T47D (cell line): ENCODE data around the gene WDR45B.
A peak's percentile ranks its signal among the peaks of the same experiment; 100 is the strongest.

ENCODE experiments used
- DNase-seq, 2 experiments: peaks; one replicate each; pipeline versions ENCODE4 v3.0.0 to v3.0.0-alpha.2; 2011 to 2012; ENCODE audit warnings: low read depth in 1 of 2, low spot score in 1 of 2
- JUND ChIP-seq: IDR thresholded peaks from 2 replicates; pipeline ENCODE4 v1.6.1; 2012; ENCODE audit warnings: low read depth
- in situ Hi-C: cut with HindIII; loops from 2 replicates; pipeline ENCODE4 v1.10.0; 2016; ENCODE audit warnings: low sequenced_read_pairs, low pct_unique_long_range_greater_than_20kb

The WDR45B gene

DNA sequence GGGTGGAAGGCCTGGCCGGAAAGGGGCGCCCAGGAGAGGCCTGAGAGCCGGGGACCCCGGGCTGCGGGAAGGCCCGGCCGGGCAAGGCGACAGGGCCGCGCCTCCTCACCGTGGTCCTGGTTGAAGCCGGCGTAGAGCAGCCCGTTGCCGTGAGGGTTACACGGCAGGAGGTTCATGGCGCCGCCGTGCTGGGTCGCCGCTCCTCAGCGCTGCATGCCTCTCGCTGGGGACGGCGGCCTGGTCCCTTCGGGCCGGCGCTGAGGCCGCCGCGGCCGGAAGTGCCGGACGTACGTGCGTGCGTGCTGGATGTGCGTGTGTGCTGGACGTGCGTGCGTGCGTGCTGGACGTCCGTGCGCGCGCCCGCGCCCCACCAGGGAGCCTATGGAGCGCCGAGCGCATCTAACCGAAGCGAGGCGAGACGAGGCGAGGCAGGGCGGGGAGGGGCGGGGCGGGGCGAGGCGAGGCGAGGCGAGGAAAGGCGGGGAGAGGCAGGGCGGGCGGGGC lies at the start of gene WDR45B:
Gene WDR45B (minus strand): TSS at position 280 of the 504 bp plus-strand sequence. CDS start 104 bp downstream, at position 176.
- peak; percentile 99 for DNase-seq
- in situ Hi-C loops: no loop called here
- TF ChIP-seq JUND: no peak

DNA sequence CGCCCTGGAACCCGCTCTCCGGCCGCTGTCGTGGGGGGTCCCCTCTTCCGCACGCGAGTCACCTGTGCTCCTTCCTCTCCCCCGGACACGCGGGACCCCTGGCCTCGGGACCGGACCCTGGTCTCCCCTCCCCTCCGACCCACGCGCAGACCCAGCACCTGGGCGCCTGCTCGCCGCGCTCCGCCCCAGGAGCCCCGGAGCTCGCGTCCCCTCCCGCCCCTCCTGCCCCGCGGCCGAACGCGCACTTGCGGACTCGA lies 49.5 kb upstream of the WDR45B start:
- DNase-seq: no peak
- in situ Hi-C loops: no loop called here
- TF ChIP-seq JUND: no peak

DNA sequence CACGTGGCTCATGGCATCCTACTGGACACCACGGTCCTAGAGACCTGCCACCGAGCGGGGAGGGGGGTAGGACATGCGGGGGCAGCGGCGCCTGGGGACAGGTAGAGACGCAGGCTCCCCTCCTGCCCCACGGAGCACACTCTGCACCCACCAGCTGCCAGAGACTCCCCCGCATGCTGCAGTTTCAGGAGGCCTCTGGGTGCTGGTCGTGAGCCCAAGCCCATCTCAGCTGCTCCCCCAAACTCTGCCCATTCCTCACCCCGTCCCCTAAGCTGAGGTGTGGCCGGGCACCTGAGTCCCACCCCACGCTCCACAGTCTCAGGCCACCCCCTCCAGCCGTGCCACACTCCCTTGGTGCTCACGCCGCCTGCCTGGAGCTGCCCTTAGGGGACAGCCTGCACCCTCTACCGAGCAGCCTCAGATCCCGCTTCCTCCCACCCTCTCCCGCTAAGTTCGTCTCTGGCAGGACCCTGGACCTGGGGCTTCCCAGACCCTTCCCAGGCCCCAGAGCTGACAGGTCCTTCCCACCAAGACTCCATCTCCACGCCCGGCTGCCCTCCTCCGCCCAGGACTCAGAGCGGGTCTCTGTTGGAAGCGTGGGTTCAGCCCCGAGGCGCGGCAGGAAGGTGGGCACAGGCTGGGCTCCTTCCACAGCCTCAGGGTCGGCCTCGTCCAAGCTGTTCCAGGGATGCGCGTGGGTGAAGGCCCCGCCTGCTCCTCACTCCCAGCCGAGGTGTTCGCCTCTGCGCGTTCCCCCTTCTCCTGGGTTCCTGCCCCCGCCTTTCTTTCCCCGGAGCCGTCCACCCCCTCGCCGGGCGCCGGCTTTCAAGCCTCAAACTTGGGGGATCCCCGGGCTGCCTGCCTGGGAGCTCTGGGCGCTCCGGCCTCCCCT lies 48.9 kb upstream of the WDR45B start:
- in situ Hi-C loops: no loop called here
- DNase-seq: no peak
- TF ChIP-seq JUND: no peak

DNA sequence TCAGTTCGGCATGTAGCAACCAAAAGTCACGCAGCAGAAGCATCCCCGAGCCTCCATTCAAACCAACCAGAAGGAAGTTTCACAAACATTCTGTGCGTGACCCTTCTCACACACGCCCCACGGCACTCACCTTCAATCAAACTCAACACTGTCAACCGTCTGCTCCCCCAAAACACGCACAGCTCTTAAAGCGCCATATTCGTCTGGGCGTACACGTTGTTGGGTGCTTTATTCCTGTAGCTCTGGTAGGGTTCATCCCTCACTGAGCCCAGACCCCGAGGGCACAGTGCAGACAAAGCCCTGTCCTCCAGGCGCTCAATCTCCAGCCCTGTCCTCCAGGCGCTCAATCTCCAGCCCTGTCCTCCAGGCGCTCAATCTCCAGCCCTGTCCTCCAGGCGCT lies 48.0 kb upstream of the WDR45B start:
- no peak for TF ChIP-seq JUND
- in situ Hi-C loops: no loop called here
- no peak for DNase-seq

DNA sequence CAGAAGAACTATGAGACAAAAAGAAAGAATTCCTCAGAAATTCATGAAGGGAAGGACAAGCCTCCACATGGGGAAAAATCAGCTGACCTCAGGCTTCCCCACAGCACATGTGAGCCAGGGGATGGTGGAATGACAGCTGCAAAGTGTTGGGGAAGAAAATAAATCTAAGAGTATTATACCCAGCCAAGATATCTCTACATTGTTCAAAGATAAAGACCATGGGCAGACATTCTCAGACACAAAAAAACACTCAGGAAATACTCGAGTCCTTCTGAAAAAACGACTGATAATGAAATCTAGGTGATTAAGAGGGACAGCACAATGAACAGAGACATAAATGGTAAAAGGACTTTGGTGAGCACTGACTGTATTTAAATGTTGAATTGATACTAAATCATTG lies 46.4 kb upstream of the WDR45B start:
- DNase-seq: no peak

DNA sequence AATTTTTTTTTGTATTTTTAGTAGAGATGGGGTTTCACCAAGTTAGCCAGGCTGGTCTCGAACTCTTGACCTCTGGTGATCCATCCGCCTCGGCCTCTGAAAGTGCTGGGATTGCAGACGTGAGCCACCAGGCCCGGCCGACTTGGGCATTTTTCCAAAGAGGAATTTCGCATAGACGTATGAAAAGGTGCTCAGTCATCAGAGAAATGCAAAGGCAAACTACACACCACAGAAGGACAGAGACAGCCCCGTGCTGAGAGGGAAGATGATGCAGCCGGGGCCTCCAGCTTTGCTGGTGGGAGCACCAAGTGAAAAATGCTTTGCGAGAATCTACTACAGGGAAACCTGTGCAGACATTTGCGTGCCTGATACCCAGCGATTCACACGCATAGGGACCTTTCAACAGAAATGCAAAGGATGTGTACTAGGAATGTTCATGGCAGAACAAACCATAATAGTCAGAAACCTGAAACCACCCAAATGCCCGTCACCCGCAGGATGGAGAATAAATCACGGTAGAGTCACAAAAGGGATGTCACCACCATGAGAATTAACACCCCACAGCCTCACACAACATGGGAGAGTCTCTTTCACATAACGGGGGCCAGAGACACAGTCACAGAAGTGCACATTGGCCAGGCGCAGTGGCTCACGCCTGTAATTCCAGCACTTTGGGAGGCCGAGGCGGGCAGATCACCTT lies 45.1 kb upstream of the WDR45B start:
- no peak for DNase-seq
- TF ChIP-seq JUND: no peak
- in situ Hi-C loops: no loop called here

More for the DNA sequence above, 46.4 kb upstream of the WDR45B start:
- in situ Hi-C loops: no loop called here
- TF ChIP-seq JUND: no peak

DNA sequence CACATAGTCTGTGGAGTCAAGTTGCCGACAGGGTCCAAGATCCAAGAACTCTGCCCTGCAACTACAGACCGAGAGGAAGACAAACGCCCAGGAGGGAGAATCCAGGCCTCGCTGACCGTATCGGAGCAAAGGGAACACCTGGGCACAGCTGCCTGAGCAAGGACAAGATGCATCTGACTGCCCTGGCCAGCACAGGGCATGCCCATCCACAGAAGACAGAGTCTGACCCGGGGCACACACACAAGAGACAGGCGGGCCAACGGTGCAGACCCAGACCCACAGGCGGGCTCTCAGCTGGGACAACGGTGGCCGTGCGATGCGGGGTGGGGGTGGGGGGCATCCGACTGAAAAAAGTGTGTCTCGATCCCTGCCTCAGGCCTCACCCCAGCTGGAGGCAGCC lies 44.0 kb upstream of the WDR45B start:
- no peak for TF ChIP-seq JUND
- no peak for DNase-seq
- in situ Hi-C loops: no loop called here

DNA sequence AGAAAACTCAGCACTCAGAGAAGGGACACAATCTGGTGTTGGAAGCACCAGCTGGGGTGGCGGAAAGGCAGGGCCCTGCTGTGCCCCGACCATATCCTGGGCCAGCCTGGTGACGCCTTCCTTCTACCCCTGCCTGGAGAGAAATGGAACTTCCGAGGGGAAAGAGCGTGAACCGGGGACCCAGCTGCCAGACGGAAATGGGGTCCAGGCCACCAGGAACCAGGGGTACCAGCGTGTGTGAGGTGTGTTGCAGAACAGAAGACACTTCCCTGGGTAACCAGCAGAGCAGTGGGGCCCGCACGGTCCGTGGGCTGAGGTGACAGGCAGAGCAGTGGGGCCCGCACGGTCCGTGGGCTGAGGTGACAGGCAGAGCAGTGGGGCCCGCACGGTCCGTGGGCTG lies 43.5 kb upstream of the WDR45B start:
- in situ Hi-C loops: no loop called here
- DNase-seq: no peak
- TF ChIP-seq JUND: no peak

DNA sequence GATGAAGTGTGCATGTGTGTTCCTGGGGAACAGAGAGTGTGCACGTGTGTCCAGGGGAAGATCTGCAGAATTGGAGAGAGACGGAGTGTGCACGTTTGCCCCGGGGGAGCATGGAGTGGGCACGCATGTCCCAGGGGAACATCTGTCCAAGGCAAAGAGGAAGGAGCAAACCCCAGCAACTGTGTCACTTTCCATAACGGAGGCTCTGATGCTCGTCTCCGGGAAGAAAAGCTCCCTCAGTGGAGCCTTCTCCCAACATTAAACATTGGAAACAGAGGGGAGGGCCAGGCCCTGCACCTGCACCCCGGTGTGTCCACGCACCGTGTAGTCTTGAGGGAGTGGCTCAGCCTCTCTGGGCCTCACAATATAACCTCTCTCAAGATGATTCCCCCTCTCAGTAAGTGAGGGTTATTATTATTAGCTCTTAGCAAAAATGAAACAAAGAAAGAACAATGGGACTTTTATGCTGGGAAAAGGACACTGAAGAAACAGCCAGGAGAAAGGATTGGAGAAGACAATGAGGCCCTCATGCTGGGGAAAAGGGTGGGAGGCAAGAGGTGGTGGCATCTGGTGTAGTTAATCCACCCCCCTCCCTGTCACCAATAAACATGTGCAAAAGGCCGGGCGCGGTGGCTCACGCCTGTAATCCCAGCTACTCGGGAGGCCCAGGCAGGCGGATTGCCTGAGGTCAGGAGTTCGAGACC lies 42.7 kb upstream of the WDR45B start:
- no peak for DNase-seq
- in situ Hi-C loops: no loop called here
- no peak for TF ChIP-seq JUND

DNA sequence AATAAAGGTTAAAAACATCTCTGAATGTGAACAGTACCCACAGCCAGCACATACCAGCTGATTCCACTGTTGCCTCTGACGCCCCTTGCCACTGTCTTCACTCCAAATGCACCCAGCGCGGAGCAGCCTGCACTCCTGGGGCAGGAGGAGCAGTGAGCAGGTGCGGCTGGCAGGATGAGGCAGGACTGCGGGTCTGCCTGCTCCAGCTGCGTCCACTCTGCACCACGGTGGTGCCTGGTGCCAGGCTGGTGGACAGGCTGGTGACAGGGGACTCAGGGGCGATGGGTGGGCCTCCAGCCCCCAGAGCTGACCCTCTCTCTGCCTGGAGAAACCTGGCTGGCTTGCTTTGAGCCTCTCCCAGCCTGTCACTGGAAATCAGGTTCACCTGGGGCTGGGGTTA lies 40.8 kb upstream of the WDR45B start:
- in situ Hi-C loops: no loop called here
- TF ChIP-seq JUND: no peak
- DNase-seq: no peak

DNA sequence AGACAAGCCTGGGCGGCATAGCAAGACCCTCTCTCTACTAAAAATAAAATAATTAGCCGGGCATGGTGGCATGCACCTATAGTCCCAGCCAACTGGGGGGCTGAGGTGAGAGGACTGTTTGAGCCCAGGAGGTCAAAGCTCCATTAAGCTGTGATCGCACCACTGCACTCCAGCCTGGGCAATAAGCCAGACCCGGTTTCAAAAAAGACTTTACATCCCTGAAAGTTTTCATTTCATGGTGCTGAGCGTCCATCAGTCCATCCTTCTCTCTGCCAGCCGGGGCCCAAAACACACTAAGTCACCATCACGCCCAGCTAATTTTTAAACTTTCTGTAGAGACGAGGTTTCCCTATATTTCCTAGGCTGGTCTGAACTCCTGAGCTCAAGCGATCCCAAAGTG lies 39.6 kb upstream of the WDR45B start:
- DNase-seq: no peak
- no peak for TF ChIP-seq JUND
- in situ Hi-C loops: no loop called here

DNA sequence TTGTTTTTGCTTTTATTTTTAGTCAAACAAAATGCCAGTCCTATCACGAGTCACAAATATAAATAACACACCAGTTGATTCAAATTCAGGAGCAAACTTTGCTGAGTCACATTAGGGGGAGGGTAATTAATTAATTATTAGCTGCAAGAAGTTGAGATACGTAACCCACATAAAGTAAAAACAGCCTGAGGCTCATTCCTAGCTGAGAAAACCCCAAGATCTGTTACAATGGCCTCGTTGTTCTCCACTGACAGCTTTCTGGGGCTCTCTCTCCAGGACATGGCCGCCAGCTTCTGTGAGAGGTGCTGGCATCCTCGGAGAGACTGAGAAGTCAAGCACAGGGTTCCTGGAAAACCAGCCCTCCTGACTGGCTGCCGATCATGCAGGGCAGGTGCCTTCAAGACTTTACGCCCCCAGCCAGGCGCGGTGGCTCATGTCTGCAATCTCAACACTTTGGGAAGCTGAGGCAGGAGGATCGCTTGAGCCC lies 39.2 kb upstream of the WDR45B start:
- no peak for TF ChIP-seq JUND
- no peak for DNase-seq
- in situ Hi-C loops: no loop called here
